ENCODE data around the gene MPRIP.
"Not testable (repeated sequence)": the region's sequence is repeated elsewhere in the genome, so short reads cannot be mapped to it uniquely, and the experiment has no call there.

MPRIP gene

DNA sequence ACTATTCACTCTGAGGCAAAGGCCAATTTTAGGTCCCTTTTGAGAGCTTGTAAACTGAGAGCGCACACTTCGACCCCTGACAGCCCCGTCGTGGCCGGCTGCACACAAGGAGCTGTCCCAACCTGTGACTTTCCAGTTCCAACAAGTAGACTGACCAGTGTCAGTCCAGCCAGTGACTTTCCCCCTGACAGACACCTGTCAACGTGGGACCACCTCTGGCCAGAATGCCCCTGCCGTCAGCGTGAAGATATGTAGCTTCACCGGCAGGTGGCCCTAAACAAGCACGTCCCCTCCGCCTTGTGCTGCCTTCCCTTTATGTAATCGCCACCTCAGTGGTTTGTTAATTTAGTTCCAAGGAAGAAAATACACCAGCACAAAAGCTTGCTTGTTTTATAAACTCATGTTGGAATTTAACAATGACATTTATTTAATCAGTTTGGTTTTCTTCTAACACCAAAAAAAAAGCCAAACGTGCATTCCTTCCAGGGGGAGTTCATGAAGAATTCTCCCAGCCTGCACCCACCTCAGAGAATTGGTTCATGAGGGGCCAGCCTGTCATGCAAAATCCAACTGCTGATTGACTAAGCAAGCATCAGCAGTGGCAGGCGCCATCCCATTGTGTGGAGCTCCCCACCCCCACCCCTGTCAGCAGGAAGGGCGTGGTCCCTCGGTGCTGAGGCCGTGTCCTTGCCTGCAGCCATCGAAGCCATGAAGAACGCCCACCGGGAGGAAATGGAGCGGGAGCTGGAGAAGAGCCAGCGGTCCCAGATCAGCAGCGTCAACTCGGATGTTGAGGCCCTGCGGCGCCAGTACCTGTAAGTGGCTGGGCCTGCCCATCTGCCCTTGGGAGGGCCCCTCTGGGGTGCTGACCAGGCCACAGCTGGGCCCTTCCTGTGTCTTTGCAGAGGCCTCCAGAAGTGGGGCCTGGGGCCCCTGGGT lies 130.0 kb downstream of the MPRIP start:
- no peak for DNase-seq

DNA sequence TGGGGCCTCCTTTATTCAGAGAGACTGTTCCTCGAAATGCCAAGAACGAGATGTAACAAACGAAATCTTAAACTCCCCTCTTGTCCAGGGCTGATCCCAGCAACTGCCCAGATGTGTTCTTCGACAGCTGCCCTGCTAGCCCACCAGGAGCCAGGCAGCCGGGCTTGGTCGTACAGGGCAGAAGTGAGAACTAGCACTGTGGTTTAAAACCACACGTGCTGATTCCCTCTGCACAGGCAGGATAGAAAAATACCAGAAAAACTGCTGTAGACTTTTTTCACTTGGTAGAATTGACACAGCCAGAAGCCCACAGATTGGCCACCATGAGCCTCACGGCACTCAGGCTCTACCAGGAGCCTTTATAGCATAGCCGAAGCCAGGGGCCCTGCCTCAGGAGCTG lies 130.7 kb downstream of the MPRIP start:
- no peak for DNase-seq

- no peak for DNase-seq
Observed at GRCh38 chr17:17173921-17174320, 131.7 kb downstream of the MPRIP start.

DNA sequence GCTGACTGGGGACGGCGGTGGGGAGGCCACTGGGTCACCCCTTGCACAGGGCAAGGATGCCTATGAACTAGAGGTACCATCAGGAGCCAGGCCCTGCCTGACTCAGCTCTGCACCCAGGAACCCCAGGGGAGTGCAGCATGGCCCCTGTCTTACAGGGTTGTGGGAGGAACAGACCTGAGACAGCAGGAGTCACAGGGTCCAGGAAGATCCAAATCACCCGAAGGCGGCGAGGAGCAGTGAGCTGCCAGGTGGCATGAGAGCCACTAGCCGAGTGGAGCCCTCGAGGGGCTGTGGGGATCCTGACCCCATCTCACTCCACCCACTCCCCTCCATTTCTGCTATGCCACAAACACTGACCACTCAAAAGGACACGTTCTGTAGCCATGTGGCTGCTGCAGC lies 133.1 kb downstream of the MPRIP start:
- no peak for DNase-seq

- DNase-seq = no peak
Observed at GRCh38 chr17:17175917-17176316, 133.7 kb downstream of the MPRIP start.

DNA sequence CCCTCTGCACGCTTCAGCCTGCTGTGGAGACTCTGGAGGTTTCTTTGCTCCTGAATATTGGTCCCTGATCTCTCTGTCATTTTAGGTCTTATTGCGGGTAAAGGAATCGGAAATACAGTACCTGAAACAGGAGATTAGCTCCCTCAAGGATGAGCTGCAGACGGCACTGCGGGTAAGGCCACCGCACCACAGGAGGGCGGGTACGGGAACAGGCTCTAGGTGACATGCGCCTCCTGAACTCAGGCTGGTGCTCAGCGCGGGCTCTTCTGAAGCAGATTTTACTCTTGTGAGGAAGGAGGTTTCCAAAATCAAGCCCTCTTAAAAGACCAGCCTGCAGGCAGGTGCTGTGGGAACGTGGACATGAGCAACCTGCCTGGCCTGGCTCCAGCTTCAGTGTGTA lies 134.1 kb downstream of the MPRIP start:
- no peak for DNase-seq

DNA sequence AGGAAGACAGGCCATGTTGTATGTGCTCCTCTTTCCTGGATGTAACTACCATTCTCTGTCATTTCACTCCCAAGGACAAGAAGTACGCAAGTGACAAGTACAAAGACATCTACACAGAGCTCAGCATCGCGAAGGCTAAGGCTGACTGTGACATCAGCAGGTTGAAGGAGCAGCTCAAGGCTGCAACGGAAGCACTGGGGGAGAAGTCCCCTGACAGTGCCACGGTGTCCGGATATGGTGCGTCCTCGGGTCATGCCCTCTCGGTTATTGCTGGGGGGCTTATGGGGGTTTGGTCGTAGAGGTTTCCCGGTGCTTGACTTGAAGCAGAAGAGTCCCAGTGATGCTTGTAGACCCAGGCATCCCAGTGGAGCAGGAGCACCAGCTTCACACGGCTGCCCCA lies 134.9 kb downstream of the MPRIP start:
- no peak for DNase-seq

GRCh38 chr17:17179371-17179827 lies 137.1 kb downstream of the MPRIP start:
- DNase-seq = no peak

- DNase-seq = no peak
Observed at GRCh38 chr17:17180141-17180603, 137.9 kb downstream of the MPRIP start.

DNA sequence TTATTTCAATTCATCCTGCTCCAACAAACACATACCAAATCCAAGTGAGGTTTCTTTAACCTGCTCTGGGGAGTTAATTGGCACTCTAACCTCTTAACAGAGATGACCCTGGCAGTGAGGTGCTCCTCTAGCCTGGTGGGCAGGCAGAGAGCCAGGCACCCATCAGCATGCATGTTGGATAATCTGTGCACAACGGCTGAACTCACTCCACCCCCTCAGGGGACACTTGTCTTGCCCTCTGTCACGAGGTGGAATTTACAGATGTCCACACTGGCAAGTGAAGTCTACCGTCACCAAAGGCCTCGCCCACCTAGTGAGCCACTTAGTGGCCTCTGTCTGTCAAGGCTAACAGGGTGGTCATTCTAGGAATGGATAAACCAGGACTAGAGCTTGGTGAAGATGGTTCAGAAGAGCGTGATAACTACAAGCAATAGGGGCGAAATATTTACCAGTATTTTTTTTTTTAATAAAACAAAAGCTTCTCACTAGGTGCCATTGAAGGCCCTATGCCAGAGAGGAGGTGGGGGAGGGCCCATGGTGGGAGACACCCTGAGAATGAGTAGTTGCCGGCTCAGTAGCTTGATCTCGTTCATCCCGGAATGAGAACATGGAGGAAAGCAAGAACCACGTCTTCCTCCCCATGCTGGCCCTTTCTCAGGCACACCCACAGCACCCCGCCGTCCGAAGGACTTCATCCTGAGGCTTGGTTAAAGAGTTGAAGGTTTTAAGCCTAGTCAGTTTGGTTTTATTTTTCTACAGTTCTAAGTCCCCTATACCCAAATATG lies 138.7 kb downstream of the MPRIP start:
- DNase-seq = no peak

GRCh38 chr17:17181666-17182597 lies 139.7 kb downstream of the MPRIP start:
- no peak for DNase-seq

DNA sequence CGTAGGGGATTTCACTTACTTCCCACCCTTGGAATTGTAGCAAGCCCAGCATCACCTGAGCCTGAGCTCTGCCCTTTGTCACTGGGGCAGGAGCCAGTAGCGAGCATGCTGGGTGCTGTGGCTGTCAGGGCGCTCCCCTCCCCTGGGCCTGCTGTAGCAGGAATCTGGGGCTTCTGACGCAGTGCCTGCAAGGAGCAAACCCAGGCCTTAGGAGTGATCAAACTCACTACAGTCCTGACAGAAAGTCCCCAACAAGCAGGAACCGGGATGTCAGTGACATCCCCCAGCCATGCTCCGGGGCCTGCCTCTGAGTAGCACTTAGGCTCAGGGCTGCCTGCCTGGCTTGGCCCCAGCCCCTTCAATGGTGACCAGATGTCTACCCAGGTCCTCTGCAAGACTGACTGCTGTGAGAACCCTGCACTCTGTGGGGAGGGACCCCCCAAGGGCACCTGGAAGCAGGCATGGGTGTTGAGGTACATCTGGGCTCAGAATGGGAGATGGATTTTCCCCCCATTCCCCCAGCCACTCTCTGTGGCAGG lies 140.4 kb downstream of the MPRIP start:
- DNase-seq = no peak

- DNase-seq = no peak
Observed at GRCh38 chr17:17183744-17184143, 141.5 kb downstream of the MPRIP start.

DNA sequence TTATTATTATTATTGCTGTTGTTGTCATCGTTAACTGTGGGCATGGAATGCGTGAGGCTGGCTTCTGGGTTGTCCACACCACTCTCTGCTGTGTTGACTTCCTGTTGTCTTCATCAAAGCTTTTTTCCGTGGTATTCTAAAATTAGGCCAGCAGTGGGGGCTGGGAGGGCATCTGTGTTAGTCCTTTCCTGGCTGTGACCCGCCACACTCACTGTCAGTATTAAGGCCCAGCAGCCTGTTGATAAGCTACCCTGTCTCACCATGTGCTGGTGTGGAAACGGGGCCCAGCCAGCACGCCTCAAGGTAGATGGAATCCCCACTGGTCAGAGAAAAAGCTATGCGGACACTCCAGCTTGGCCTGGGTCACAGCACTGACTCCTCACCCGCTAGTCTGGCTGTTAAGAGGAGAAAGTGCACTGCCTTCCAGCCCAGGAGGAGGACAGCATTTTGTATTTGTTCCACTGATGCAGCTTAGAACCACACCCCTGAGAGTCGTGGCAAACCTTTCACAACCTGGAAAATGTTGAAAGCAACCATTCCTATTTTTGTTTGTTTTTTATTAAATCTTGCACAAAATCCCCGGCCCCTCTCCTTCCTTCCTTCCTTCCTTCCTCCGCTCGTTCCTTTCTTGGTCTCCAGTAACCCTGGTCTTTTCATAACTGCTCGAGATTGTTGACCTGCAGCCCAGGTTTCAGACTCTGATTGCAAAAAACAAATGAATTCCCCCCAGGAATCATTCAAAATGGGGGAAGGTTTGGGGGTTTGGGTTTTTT lies 142.9 kb downstream of the MPRIP start:
- not testable (repeated sequence) for DNase-seq

GRCh38 chr17:17186051-17186450 lies 143.8 kb downstream of the MPRIP start:
- no peak for DNase-seq

- no peak for DNase-seq
Observed at GRCh38 chr17:17186551-17187505, 144.6 kb downstream of the MPRIP start.

- DNase-seq = no peak
Observed at GRCh38 chr17:17188586-17188985, 146.3 kb downstream of the MPRIP start.

DNA sequence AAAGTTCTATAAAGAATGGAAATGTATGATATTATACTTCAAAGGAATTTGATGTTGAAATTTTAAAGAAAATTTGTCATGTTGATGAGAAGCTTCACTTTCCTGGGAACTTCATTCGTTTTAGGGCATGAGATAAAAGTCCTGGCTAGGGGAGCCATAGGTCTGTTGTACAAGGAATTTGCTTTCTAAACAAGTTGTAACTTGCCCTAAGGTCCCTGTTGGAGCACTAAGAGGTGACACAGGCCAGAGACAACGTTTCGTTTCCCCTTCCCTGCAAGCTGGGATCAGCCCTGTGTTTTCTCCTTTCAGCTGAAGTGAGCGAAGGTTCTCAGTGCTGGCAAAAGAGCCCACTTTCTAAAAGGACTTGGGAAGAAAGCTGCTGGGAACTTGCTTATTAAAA lies 147.3 kb downstream of the MPRIP start:
- no peak for DNase-seq

DNA sequence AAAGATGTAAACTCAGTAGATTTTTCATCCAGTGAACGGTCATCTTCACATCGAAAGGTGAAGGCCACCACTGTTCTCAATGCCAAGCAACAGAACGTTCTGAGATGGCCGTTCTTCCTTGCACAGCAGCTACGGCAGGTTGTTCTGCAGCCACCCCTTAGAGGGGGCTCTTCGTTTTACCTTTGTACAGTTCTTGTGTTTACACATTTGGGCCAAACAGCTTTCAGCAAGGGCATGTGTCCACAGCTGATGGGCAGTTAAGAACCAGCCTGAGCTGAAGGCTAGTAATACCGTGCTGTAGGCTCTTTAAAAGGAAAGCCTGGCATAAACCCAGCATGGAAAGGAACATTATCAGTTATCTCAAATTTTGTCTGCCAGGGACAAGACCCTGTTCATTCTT lies 147.9 kb downstream of the MPRIP start:
- DNase-seq = no peak

GRCh38 chr17:17191346-17191792 lies 149.1 kb downstream of the MPRIP start:
- DNase-seq = no peak

All from NCI-H524 treated with DMSO at 0.1 percent for 48 hours (cell line).